ENCODE results near the gene RPS4Y1.
"Not testable (repeated sequence)": the region's sequence is repeated elsewhere in the genome, so short reads cannot be mapped to it uniquely, and the experiment has no call there.

DNA sequence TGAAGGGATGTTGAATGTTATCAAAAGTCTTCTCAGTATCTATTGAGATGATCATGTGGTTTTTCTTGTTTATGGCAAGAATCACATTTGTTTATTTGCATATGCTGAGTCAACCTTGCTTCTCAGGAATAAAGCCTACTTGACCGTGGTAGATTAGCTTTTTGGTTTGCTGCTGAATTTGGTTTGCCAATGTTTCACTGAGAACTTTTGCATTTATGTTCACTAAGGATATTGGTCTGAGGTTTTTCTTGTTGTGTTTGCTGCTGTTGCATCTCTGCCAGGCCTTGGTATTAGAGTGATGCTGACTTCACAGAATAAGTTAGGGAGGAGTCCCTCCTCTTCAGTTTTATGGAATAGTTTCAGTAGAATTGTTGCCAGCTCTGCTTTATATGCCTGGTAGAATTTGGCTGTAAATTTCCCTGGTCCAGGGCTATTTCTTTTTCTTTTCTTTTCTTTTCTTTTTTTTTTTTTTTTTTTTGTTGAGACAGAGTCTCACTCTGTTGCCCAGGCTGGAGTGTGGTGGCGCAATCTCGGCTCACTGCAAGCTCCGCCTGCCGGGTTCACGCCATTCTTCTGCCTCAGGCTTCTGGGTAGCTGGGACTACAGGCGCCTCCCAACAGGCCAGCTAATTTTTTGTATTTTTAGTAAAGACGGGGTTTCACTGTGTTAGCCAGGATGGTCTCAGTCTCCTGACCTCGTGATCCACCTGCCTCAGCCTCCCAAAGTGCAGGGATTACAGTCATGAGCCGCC lies 24.1 kb upstream of the RPS4Y1 start:
- TF ChIP-seq CTCF (IDR thresholded peaks at IDR 0.05; ENCODE audit: insufficient read depth, low read length, poor library complexity, severe bottlenecking); EZH2phosphoT487 (conservative IDR thresholded peaks at IDR 0.05; ENCODE audit: low read length): not testable (repeated sequence)
